HG02981 (cell line): Measurements from ENCODE around the gene VGLL2.

ENCODE experiments used
- ATAC-seq: cut with Tn5 transposase; IDR thresholded peaks from one replicate; pipeline ENCODE4 v1.9.1; 2021; ENCODE audit warnings: mild to moderate bottlenecking, moderate library complexity; ENCODE audit not compliant: unreplicated experiment

The VGLL2 gene

GRCh38 chr6:117309611-117310010, 44.3 kb downstream of the VGLL2 start:
- no peak for ATAC-seq

GRCh38 chr6:117311310-117311709, 46.0 kb downstream of the VGLL2 start:
- no peak for ATAC-seq

GRCh38 chr6:117311726-117312125, 46.4 kb downstream of the VGLL2 start:
- no peak for ATAC-seq

- no peak for ATAC-seq
These were observed 51.9 kb downstream of the VGLL2 start for GRCh38 chr6:117317261-117317660.
